Left ventricle myocardium inferior (tissue), 1 donor: ENCODE data around the gene KLHDC8B. TPM values are rescaled to one million over a fixed set of nuclear protein-coding genes. Genes with fewer than 3 reads are reported as not detected.
A peak's percentile ranks its signal among the peaks of the same experiment; 100 is the strongest.

ENCODE experiments used
- DNase-seq: peaks from one replicate; pipeline ENCODE4 v3.0.0-alpha.2; 2020
- H3K27ac ChIP-seq: fragments of 200-600 bp; replicated peaks from 2 replicates; pipeline ENCODE4 v1.8.0; 2021
- H3K27me3 ChIP-seq: fragments of 200-600 bp; 2 replicates; pipeline ENCODE4 v1.8.0; 2021; ENCODE audit warnings: low read depth
- H3K36me3 ChIP-seq: fragments of 200-600 bp; 2 replicates; pipeline ENCODE4 v1.8.0; 2021
- H3K4me1 ChIP-seq: fragments of 200-600 bp; 2 replicates; pipeline ENCODE4 v1.8.0; 2021
- H3K4me3 ChIP-seq: fragments of 200-600 bp; 2 replicates; pipeline ENCODE4 v1.8.0; 2021; ENCODE audit warnings: mild to moderate bottlenecking, moderate library complexity
- H3K9me3 ChIP-seq: fragments of 200-600 bp; replicated peaks from 2 replicates; pipeline ENCODE4 v1.8.0; 2021
- intact Hi-C: fragments of 100-400 bp; cut with micrococcal nuclease; formaldehyde crosslinking; loops from one replicate; pipeline ENCODE4 v1.11.0; 2022
- total RNA-seq: library from RNA; stranded (reverse); fragmentation: NEBNext Ultra II Directional; extraction: Animal tissue kit (Norgen Biotek cat#: 25700); gene quantifications from one replicate; pipeline ENCODE4 v1.2.1, GENCODE V29; 2021
- TF ChIP-seq, protein P1 (sequence below): fragments of 200-600 bp; IDR thresholded peaks from 2 replicates; pipeline ENCODE4 v1.8.0; 2021; ENCODE audit warnings: antibody characterized with exemption, mild to moderate bottlenecking, borderline replicate concordance
- donor health status: DM: no; HTN: yes; CAD: no; lungs with severe emphysema.

KLHDC8B gene
- total RNA-seq, 1 donor from 2014 or later = 92.5 TPM

DNA sequence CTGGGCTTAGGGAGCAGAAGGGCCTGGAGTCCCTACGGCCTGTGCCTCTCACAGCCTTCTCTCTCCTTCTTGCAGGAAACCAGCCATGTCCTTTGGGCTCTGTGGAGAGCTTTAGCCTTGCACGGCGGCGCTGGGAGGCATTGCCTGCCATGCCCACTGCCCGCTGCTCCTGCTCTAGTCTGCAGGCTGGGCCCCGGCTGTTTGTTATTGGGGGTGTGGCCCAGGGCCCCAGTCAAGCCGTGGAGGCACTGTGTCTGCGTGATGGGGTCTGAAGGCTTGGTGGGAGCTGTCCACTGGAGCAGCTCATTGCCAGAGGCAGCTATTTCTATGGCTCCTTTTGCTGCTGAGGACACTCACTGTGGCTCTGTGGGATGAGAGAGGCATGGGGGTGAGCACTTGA is 4.1 kb downstream of the KLHDC8B start:
- intact Hi-C loops = loop anchor here (10.0 kb wide), 1 partner anchor 99 kb away; the partner anchor contains the start of gene C3orf62
- Histone ChIP-seq H3K27ac (peak overlapping the region; percentile 94), H3K4me3 (no peak overlapping the region), H3K27me3 (no peaks in the 10 kb centered on the region), H3K4me1 (peaks cover 89% of the 10 kb centered on the region), H3K9me3 (no peaks in the 10 kb centered on the region), H3K36me3 (peaks cover 27% of the 10 kb centered on the region)
- TF ChIP-seq, protein P1, sequence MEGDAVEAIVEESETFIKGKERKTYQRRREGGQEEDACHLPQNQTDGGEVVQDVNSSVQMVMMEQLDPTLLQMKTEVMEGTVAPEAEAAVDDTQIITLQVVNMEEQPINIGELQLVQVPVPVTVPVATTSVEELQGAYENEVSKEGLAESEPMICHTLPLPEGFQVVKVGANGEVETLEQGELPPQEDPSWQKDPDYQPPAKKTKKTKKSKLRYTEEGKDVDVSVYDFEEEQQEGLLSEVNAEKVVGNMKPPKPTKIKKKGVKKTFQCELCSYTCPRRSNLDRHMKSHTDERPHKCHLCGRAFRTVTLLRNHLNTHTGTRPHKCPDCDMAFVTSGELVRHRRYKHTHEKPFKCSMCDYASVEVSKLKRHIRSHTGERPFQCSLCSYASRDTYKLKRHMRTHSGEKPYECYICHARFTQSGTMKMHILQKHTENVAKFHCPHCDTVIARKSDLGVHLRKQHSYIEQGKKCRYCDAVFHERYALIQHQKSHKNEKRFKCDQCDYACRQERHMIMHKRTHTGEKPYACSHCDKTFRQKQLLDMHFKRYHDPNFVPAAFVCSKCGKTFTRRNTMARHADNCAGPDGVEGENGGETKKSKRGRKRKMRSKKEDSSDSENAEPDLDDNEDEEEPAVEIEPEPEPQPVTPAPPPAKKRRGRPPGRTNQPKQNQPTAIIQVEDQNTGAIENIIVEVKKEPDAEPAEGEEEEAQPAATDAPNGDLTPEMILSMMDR = no peak
- DNase-seq = no peak

DNA sequence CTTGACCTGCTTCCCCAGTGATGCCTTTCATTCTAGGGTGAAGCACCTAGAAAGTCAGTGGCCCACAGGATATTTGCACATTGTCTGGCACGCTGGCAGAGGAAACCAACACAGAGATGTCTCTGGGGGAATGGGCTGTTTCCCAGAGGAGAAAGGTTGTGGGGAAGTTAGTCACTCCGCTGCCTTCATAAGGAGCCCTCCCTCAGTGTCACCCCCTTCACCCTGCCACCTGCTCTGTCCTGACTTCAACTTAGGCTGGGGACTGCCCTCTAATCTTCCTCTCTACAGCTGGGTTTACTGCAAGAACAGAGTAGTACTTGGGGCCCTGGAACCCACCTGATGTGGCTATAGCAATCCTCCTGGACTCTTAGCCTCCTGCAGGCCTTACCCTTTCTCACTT is 5.7 kb downstream of the KLHDC8B start:
- peaks cover 73% of the 10 kb centered on the region for H3K4me1 ChIP-seq
- peak overlapping the region; percentile 53 for H3K27ac ChIP-seq
- no peak overlapping the region for H3K4me3 ChIP-seq
- no peak for DNase-seq
- no peaks in the 10 kb centered on the region for H3K27me3 ChIP-seq
- intact Hi-C loops = loop anchor here (10.0 kb wide), 1 partner anchor 98 kb away; the partner anchor contains the start of gene C3orf62
- no peaks in the 10 kb centered on the region for H3K9me3 ChIP-seq
- TF ChIP-seq, protein P1 = no peak
- H3K36me3 ChIP-seq = peaks cover 27% of the 10 kb centered on the region

DNA sequence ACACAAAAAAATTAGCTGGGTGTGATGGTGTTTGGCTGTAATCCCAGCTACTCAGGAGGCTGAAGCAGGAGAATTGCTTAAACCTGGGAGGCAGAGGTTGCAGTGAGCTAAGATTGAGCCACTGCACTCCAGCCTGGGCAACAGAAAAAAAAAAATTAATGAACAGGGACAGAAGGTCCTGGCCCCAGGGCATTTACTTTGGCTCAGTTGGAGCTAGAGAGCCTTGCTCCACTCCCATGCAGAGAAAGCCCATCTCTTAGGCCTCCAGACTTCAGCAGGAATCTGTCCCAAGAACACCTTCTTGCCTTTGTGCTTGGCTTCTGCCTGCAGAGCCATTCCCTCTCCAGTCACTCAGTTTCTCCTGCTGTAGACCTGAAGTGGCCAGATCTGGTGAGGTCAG is 8.7 kb downstream of the KLHDC8B start:
- peaks cover 43% of the 10 kb centered on the region for H3K4me1 ChIP-seq
- H3K27me3 ChIP-seq = no peaks in the 10 kb centered on the region
- no peak overlapping the region for H3K4me3 ChIP-seq
- no peak for DNase-seq
- H3K9me3 ChIP-seq = no peaks in the 10 kb centered on the region
- TF ChIP-seq, protein P1 = no peak
- intact Hi-C loops = no loop called here
- no peak overlapping the region for H3K27ac ChIP-seq
- peaks cover 18% of the 10 kb centered on the region for H3K36me3 ChIP-seq

DNA sequence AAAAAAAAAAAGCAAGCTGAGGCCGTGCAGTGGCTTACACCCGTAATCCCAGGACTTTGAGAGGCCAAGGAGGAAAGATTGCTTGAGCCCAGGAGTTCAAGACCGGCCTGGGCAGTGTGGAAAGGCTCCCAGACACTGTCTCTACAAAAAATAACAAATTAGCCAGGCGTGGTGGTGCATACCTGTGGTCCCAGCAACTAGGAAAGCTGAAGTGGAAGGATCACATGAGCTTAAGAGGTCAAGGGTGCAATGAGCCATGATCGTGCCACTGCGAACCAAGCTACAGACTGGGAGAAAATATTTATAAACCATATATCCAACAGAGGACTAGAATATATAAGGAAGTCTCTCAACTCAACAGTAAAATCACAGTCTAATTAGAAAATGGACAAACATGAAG is 10.0 kb downstream of the KLHDC8B start:
- peaks cover 5% of the 10 kb centered on the region for H3K36me3 ChIP-seq
- H3K27ac ChIP-seq = no peak overlapping the region
- TF ChIP-seq, protein P1 = no peak
- no peak for DNase-seq
- peaks cover 30% of the 10 kb centered on the region for H3K4me1 ChIP-seq
- no peaks in the 10 kb centered on the region for H3K9me3 ChIP-seq
- intact Hi-C loops = no loop called here
- H3K27me3 ChIP-seq = no peaks in the 10 kb centered on the region
- no peak overlapping the region for H3K4me3 ChIP-seq

DNA sequence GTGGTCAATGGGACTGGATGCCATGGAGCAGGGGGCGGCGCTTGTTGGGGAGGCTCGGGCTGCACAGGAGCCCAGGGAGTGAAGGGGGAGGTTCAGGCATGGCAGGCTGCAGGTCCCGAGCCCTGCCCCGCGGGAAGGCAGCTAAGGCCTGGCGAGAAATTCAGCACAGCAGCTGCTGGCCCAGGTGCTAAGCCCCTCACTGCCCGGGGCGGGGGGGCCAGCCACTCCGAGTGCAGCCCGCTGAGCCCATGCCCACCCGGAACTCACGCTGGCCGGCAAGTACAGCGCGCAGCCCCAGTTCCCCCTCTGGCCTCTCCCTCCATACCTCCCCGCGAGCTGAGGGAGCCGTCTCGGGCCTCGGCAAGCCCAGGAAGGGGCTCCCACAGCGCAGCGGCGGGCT is 11.3 kb downstream of the KLHDC8B start:
- H3K9me3 ChIP-seq = no peaks in the 10 kb centered on the region
- intact Hi-C loops = no loop called here
- no peak for DNase-seq
- H3K4me3 ChIP-seq = no peak overlapping the region
- no peaks in the 10 kb centered on the region for H3K27me3 ChIP-seq
- no peaks in the 10 kb centered on the region for H3K36me3 ChIP-seq
- peaks cover 17% of the 10 kb centered on the region for H3K4me1 ChIP-seq
- no peak overlapping the region for H3K27ac ChIP-seq
- TF ChIP-seq, protein P1 = no peak
